Liver (tissue), 9 donors: ENCODE results near the gene MEGF6. TPM values are rescaled to one million over a fixed set of nuclear protein-coding genes. Genes with fewer than 3 reads are reported as not detected.
"Not testable (repeated sequence)": the region's sequence is repeated elsewhere in the genome, so short reads cannot be mapped to it uniquely, and the experiment has no call there.

Experiments
- DNase-seq: peaks from one replicate; pipeline ENCODE4 v3.0.0-alpha.2; 2017; ENCODE audit warnings: low spot score
- H3K27ac ChIP-seq, 2 donors: one replicate each; pipeline ENCODE4 v1.7.0; 2013; ENCODE audit warnings: inconsistent platforms in 2 of 2, low read length in 2 of 2, control low read depth in 1 of 2, low read depth in 1 of 2, mild to moderate bottlenecking in 1 of 2
- H3K27me3 ChIP-seq, 4 donors: one replicate each; pipeline versions ENCODE4 v1.6.1 to v1.7.0; 2013; ENCODE audit warnings: low read length in 3 of 4, inconsistent platforms in 1 of 4, mild to moderate bottlenecking in 1 of 4, moderate library complexity in 1 of 4; ENCODE audit not compliant: control insufficient read depth in 4 of 4, insufficient read depth in 4 of 4
- H3K36me3 ChIP-seq, 4 donors: one replicate each; pipeline versions ENCODE4 v1.6.1 to v1.7.0; 2013; ENCODE audit warnings: low read length in 3 of 4, mild to moderate bottlenecking in 3 of 4, low read depth in 1 of 4, moderate library complexity in 1 of 4; ENCODE audit not compliant: control insufficient read depth in 4 of 4, insufficient read depth in 3 of 4
- H3K4me1 ChIP-seq, 4 donors: one replicate each; pipeline versions ENCODE4 v1.6.1 to v1.7.0; 2013; ENCODE audit warnings: low read length in 3 of 4, mild to moderate bottlenecking in 3 of 4, moderate library complexity in 1 of 4; ENCODE audit not compliant: control insufficient read depth in 4 of 4, insufficient read depth in 4 of 4
- H3K4me3 ChIP-seq, 3 donors: one replicate each; pipeline versions ENCODE4 v1.6.1 to v1.7.0; 2013; ENCODE audit warnings: low read length in 3 of 3, control low read depth in 1 of 3, low read depth in 1 of 3, mild to moderate bottlenecking in 1 of 3
- H3K9ac ChIP-seq, 2 donors: one replicate each; pipeline ENCODE4 v1.7.0; 2013; ENCODE audit warnings: low read length in 2 of 2, mild to moderate bottlenecking in 2 of 2, moderate library complexity in 2 of 2, control low read depth in 1 of 2, low read depth in 1 of 2
- H3K9me3 ChIP-seq, 4 donors: one replicate each; pipeline versions ENCODE4 v1.6.1 to v1.7.0; 2013; ENCODE audit warnings: low read length in 3 of 4; ENCODE audit not compliant: control insufficient read depth in 4 of 4
- EGR1 ChIP-seq, 2 donors: IDR thresholded peaks; 2 replicates each; pipeline ENCODE4 v1.6.1; 2016 to 2018; ENCODE audit warnings: antibody characterized with exemption in 2 of 2, low read depth in 2 of 2
- FOXA1 ChIP-seq: IDR thresholded peaks from 2 replicates; pipeline ENCODE4 v1.6.1; 2016; ENCODE audit warnings: antibody characterized with exemption
- FOXA2 ChIP-seq: IDR thresholded peaks from 2 replicates; pipeline ENCODE4 v1.6.1; 2016; ENCODE audit warnings: antibody characterized with exemption
- GABPA ChIP-seq, 2 donors: IDR thresholded peaks in 1 of 2; conservative IDR thresholded peaks in 1 of 2; 2 replicates each; pipeline ENCODE4 v1.6.1; 2016; ENCODE audit warnings: antibody characterized with exemption in 2 of 2, mild to moderate bottlenecking in 1 of 2, moderate library complexity in 1 of 2
- HNF4A ChIP-seq, 2 donors: conservative IDR thresholded peaks; 2 replicates each; pipeline ENCODE4 v1.6.1; 2016; ENCODE audit warnings: antibody characterized with exemption in 2 of 2, mild to moderate bottlenecking in 2 of 2
- JUND ChIP-seq, 2 donors: IDR thresholded peaks; 2 replicates each; pipeline ENCODE4 v1.6.1; 2016; ENCODE audit warnings: antibody characterized with exemption in 2 of 2
- NR2F2 ChIP-seq: IDR thresholded peaks from 2 replicates; pipeline ENCODE4 v1.6.1; 2016; ENCODE audit warnings: antibody characterized with exemption
- RAD21 ChIP-seq, 2 donors: IDR thresholded peaks; 2 replicates each; pipeline ENCODE4 v1.6.1; 2016; ENCODE audit warnings: antibody characterized with exemption in 2 of 2, mild to moderate bottlenecking in 2 of 2
- RXRA ChIP-seq, 2 donors: IDR thresholded peaks; 2 replicates each; pipeline ENCODE4 v1.6.1; 2017 to 2018; ENCODE audit warnings: antibody characterized with exemption in 2 of 2, mild to moderate bottlenecking in 1 of 2
- SP1 ChIP-seq: IDR thresholded peaks from 2 replicates; pipeline ENCODE4 v1.6.1; 2018; ENCODE audit warnings: antibody characterized with exemption, mild to moderate bottlenecking
- YY1 ChIP-seq: IDR thresholded peaks from 2 replicates; pipeline ENCODE4 v1.6.1; 2016; ENCODE audit warnings: antibody characterized with exemption, mild to moderate bottlenecking
- WGBS: extraction: QIAGEN DNeasy Blood & Tissue Kit; methylation state at CpG from one replicate; pipeline ENCODE4 v1.1.7; 2013; 5-methylcytosine and 5-hydroxymethylcytosine counted together
- polyA plus RNA-seq, 2 donors: library from polyadenylated mRNA; stranded (reverse) in 1 of 2; unstranded in 1 of 2; fragments of 200-250 nt in 1 of 2; fragments of >200 nt in 1 of 2; fragmentation: Nextera tagmentation in 1 of 2; extraction: Ambion mirVana in 1 of 2; gene quantifications; one replicate each; pipeline versions ENCODE4 v1.2.1 to v1.2.3, GENCODE V29; 2013 to 2015
- total RNA-seq, 2 donors: library from RNA; depleted of rRNA; stranded (reverse); fragments of >200 nt; gene quantifications; one replicate each; pipeline ENCODE4 v1.2.3, GENCODE V29; 2014
- TF ChIP-seq, protein P1 (sequence below): IDR thresholded peaks from 2 replicates; pipeline ENCODE4 v1.6.1; 2016; ENCODE audit warnings: antibody characterized with exemption
- TF ChIP-seq, protein P2 (sequence below): IDR thresholded peaks from 2 replicates; pipeline ENCODE4 v1.6.1; 2016; ENCODE audit warnings: antibody characterized with exemption
- TF ChIP-seq, protein P3 (sequence below): fragments of 150-350 bp; IDR thresholded peaks from 2 replicates; pipeline ENCODE4 v1.5.1; 2017; ENCODE audit warnings: improper control_type of control experiment, low read depth, low read length; ENCODE audit not compliant: missing input control
- donor health status: healthy.
- donor health status: healthy.
- donor health status: healthy.
- donor health status: healthy.
- donor health status: healthy.

Gene MEGF6
- total and polyA plus RNA-seq, 4 donors, result 1.3 to 11.0 (median 4.0) TPM

DNA sequence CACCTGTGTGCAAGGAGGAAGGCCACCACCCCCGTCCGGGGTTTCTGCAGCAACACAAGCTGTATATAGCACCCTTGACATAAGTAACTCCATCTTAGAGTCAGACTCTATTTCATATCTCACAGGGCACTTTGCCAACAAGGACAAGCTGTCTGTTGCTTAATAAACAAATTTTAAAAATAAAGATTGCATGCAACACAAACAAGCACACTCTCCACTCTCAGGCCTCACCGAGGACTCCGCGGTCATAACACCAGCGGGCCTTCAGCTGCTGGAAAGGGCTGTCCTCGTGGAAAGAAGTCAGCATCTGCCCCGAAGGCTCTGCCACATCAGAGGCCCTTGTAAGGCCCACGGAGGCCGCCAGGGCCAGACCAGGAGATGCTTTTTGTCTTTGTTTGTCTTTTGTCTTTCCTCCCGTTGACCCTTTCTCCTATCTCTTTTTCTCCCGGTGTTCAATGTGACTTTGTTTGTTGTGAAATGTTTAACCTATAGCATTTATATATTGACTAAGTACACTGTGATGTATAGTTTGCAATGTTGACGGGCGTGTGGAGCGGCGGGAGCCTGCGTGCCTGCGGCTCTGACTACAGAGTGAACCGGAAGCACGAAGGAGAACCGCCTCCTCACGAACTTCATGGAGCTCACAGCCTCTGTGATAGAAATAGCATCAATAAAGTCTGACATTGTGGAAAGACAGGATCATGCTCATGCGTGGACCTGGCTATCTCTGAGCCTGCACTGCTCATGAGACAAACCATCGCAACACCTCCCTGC, 24.1 kb downstream of the MEGF6 start:
- no peak for DNase-seq
- no peaks in the 10 kb centered on the region for H3K27me3 ChIP-seq
- no peak overlapping the region for H3K27ac ChIP-seq
- WGBS, result 68% methylated on average over 24 of the region's 24 CpGs
- no peaks in the 10 kb centered on the region for H3K36me3 ChIP-seq
- TF ChIP-seq NR2F2, result no peak
- TF ChIP-seq, protein P1, sequence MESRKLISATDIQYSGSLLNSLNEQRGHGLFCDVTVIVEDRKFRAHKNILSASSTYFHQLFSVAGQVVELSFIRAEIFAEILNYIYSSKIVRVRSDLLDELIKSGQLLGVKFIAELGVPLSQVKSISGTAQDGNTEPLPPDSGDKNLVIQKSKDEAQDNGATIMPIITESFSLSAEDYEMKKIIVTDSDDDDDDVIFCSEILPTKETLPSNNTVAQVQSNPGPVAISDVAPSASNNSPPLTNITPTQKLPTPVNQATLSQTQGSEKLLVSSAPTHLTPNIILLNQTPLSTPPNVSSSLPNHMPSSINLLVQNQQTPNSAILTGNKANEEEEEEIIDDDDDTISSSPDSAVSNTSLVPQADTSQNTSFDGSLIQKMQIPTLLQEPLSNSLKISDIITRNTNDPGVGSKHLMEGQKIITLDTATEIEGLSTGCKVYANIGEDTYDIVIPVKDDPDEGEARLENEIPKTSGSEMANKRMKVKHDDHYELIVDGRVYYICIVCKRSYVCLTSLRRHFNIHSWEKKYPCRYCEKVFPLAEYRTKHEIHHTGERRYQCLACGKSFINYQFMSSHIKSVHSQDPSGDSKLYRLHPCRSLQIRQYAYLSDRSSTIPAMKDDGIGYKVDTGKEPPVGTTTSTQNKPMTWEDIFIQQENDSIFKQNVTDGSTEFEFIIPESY, result no peak
- TF ChIP-seq YY1, result no peak
- TF ChIP-seq FOXA1, result no peak
- no peak for TF ChIP-seq HNF4A (conservative IDR thresholded peaks at IDR 0.05)
- no peak for TF ChIP-seq RAD21 (IDR thresholded peaks at IDR 0.05)
- TF ChIP-seq EGR1 (IDR thresholded peaks at IDR 0.05; ENCODE audit: low read depth in 2 of 2), result no peak
- no peak for TF ChIP-seq FOXA2
- TF ChIP-seq GABPA (IDR thresholded peaks at IDR 0.05 in 1 of 2, conservative IDR thresholded peaks at IDR 0.05 in 1 of 2), result no peak
- no peak for TF ChIP-seq RXRA (IDR thresholded peaks at IDR 0.05)
- no peak for TF ChIP-seq SP1
- TF ChIP-seq JUND (IDR thresholded peaks at IDR 0.05), result no peak
- H3K4me3 ChIP-seq, result no peak overlapping the region
- no peak overlapping the region for H3K9ac ChIP-seq
- no peaks in the 10 kb centered on the region for H3K9me3 ChIP-seq
- H3K4me1 ChIP-seq, result no peaks in the 10 kb centered on the region

DNA sequence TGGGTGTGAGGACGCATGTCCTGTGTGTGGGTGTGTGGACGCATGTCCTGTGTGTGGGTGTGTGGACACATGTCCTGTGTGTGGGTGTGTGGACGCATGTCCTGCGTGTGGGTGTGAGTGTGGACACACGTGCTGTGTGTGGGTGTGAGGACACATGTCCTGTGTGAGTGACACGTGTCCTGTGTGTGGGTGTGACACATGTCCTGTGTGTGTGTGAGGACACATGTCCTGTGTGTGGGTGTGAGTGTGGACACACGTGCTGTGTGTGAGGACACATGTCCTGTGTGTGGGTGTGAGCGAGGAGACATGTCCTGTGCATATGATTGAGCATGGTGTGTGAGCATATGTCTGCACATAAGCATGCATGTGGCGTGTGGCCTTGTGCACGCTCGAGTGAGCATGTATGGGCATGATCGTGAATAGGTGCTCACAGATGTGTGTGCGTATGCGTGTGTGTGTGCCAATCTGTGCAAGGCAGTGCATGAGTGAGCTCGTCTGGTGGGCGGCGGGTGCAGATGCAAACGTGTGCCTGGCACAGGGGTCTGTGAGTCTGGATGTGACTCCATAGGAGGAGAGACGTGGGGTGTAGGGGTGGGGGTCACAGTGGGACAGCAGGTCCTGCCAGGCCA, 25.3 kb downstream of the MEGF6 start:
- WGBS, result 92% methylated on average over 19 of the region's 19 CpGs
- no peak overlapping the region for H3K27ac ChIP-seq
- no peak overlapping the region for H3K4me3 ChIP-seq
- TF ChIP-seq SP1 (no peak), GABPA (IDR thresholded peaks at IDR 0.05 in 1 of 2, conservative IDR thresholded peaks at IDR 0.05 in 1 of 2) (no peak), YY1 (no peak), RAD21 (IDR thresholded peaks at IDR 0.05) (no peak), FOXA1 (no peak)
- TF ChIP-seq, protein P1, result no peak
- TF ChIP-seq, protein P2, sequence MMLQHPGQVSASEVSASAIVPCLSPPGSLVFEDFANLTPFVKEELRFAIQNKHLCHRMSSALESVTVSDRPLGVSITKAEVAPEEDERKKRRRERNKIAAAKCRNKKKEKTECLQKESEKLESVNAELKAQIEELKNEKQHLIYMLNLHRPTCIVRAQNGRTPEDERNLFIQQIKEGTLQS, result no peak
- TF ChIP-seq, protein P3, sequence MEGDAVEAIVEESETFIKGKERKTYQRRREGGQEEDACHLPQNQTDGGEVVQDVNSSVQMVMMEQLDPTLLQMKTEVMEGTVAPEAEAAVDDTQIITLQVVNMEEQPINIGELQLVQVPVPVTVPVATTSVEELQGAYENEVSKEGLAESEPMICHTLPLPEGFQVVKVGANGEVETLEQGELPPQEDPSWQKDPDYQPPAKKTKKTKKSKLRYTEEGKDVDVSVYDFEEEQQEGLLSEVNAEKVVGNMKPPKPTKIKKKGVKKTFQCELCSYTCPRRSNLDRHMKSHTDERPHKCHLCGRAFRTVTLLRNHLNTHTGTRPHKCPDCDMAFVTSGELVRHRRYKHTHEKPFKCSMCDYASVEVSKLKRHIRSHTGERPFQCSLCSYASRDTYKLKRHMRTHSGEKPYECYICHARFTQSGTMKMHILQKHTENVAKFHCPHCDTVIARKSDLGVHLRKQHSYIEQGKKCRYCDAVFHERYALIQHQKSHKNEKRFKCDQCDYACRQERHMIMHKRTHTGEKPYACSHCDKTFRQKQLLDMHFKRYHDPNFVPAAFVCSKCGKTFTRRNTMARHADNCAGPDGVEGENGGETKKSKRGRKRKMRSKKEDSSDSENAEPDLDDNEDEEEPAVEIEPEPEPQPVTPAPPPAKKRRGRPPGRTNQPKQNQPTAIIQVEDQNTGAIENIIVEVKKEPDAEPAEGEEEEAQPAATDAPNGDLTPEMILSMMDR, result no peak
- H3K36me3 ChIP-seq, result no peaks in the 10 kb centered on the region
- no peak overlapping the region for H3K9ac ChIP-seq
- H3K4me1 ChIP-seq, result no peaks in the 10 kb centered on the region
- H3K9me3 ChIP-seq, result no peaks in the 10 kb centered on the region
- no peaks in the 10 kb centered on the region for H3K27me3 ChIP-seq
- DNase-seq, result no peak

DNA sequence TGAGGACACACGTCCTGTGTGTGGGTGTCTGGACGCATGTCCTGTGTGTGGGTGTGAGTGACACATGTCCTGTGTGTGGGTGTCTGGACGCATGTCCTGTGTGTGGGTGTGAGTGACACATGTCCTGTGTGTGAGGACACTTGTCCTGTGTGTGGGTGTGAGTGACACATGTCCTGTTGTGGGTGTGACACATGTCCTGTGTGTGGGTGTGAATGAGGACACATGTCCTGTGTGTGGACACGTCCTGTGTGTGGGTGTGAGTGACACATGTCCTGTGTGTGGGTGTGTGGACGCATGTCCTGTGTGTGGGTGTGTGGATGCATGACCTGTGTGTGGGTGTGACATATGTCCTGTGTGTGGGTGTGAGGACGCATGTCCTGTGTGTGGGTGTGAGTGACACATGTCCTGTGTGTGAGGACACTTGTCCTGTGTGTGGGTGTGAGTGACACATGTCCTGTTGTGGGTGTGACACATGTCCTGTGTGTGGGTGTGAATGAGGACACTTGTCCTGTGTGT, 25.9 kb downstream of the MEGF6 start:
- not testable (repeated sequence) for H3K9me3 ChIP-seq, DNase-seq, H3K27ac ChIP-seq, H3K36me3 ChIP-seq, H3K4me1 ChIP-seq, H3K9ac ChIP-seq, H3K27me3 ChIP-seq, H3K4me3 ChIP-seq
- WGBS, result 72% methylated on average over 6 of the region's 6 CpGs
